ENCODE data around the gene MED13. TPM values are rescaled to one million over a fixed set of nuclear protein-coding genes. Genes with fewer than 3 reads are reported as not detected.

MED13 gene
- total RNA-seq, 6 experiments from 2014 or later, result 22.9 to 36.3 (median 32.5) TPM

DNA sequence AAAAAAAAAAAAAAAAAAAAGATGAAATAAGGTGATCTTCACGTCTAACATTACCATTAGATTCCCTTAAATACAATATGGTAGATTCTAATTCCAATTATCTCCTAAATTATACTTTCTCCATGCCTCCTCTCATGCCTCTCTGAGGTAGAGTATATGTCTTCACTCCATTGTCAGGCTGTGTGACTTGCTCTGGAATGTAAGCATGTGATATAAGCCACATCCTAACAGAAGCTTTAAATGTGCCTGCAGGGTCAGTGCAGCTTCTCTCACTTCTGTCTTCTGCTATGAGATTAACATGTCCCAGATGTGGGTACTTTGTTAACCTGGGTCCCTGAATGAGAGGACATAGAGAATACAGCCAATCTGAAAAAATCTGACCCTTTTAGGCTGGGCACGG lies 32.6 kb downstream of the MED13 start:
- TF ChIP-seq, protein P1, sequence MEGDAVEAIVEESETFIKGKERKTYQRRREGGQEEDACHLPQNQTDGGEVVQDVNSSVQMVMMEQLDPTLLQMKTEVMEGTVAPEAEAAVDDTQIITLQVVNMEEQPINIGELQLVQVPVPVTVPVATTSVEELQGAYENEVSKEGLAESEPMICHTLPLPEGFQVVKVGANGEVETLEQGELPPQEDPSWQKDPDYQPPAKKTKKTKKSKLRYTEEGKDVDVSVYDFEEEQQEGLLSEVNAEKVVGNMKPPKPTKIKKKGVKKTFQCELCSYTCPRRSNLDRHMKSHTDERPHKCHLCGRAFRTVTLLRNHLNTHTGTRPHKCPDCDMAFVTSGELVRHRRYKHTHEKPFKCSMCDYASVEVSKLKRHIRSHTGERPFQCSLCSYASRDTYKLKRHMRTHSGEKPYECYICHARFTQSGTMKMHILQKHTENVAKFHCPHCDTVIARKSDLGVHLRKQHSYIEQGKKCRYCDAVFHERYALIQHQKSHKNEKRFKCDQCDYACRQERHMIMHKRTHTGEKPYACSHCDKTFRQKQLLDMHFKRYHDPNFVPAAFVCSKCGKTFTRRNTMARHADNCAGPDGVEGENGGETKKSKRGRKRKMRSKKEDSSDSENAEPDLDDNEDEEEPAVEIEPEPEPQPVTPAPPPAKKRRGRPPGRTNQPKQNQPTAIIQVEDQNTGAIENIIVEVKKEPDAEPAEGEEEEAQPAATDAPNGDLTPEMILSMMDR (IDR thresholded peaks at IDR 0.05), result no peak
- TF ChIP-seq POLR2A (IDR thresholded peaks at IDR 0.05), result no peak
- ATAC-seq (no peak), DNase-seq (no peak)
- WGBS (ENCODE audit: insufficient coverage, low coverage, low lambda C conversion rate, missing lambda C conversion rate), result 94% methylated on average over 2 of the region's 2 CpGs
- H3K36me3 ChIP-seq, result peaks cover 9 to 78% (median 38%) of the 10 kb centered on the region in 4 donors
- H3K27me3 ChIP-seq, result no peaks in the 10 kb centered on the region
- H3K27ac ChIP-seq, result no peak overlapping the region
- no peak overlapping the region for H3K4me3 ChIP-seq
- intact Hi-C loops (cut with DNase I), result no loop called here
- peaks cover 0 to 13% (median 3%) of the 10 kb centered on the region in 4 donors for H3K4me1 ChIP-seq
- no peaks in the 10 kb centered on the region for H3K9me3 ChIP-seq

DNA sequence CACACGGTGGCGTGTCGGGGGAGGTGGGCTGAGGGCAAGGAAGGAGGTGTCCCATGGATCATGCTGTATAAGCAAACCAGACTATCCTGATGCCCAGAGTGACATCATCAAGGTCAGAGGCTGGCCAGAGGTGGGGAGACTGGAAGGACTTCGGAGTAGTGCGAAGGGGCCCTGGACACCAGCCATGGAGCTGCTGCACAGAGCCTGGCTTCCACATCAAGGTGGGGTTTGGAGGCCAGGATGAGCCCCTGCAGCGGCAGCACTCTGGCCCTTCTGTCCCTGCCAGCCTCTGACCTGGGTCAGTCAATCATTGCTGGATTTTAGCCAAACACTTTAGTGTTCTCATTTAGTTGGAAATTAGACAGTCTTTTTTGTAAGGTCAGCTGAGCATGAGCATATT lies 34.8 kb downstream of the MED13 start:
- Histone ChIP-seq H3K4me1 (peaks cover 0 to 13% (median 4%) of the 10 kb centered on the region in 4 donors), H3K27ac (no peak overlapping the region), H3K27me3 (no peaks in the 10 kb centered on the region), H3K36me3 (peaks cover 9 to 93% (median 45%) of the 10 kb centered on the region in 4 donors), H3K4me3 (no peak overlapping the region), H3K9me3 (no peaks in the 10 kb centered on the region)
- intact Hi-C loops (cut with DNase I), result no loop called here
- WGBS (ENCODE audit: insufficient coverage, low coverage, low lambda C conversion rate, missing lambda C conversion rate), result 60% methylated on average over 1 of the region's 6 CpGs
- DNase-seq (peak; percentile 37 to 56 (median 50)), ATAC-seq (peak; percentile 67 to 90 (median 72))
- TF ChIP-seq, protein P1 (IDR thresholded peaks at IDR 0.05), result no peak
- no peak for TF ChIP-seq POLR2A (IDR thresholded peaks at IDR 0.05)

DNA sequence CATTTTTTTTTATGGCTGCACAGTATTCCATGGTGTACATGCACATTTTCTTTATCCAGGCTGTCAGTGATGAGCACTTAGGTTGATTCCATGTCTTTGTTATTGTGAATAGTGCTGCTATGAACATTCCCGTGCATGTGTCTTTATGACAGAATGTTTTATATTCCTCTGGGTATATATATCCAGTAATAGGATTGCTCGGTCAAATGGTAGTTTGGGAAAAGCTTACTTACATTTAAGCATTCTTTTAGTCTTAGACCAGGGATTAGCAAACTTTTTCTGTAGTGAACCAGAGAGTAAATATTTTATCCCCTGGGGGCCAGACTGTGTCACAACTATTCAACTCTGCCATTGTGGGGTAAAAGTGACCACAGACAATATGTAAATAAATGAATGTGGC lies 40.2 kb downstream of the MED13 start:
- H3K36me3 ChIP-seq, result peaks cover 8 to 80% (median 36%) of the 10 kb centered on the region in 4 donors

DNA sequence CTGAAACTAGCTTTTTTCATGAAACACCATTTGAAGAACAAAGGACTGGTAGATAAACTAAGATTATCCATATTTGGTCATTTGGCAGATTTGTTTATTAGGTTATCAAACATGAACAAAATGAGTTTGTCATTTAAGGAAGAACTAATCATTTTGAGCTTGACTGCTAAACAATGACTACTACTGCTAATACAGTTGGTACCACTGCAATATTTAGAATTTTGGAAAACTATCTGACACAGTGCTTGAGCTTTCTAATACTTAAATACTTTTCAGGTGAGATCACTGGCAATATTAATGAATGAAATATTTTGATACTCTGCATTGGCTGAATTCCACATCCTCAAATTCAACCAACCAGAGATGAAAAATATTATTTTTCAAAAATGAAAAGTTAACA lies 47.2 kb downstream of the MED13 start:
- intact Hi-C loops (cut with DNase I), result no loop called here
- Histone ChIP-seq H3K27me3 (no peaks in the 10 kb centered on the region), H3K36me3 (peaks cover 0 to 38% (median 6%) of the 10 kb centered on the region in 4 donors), H3K9me3 (no peaks in the 10 kb centered on the region), H3K4me1 (no peaks in the 10 kb centered on the region), H3K27ac (no peak overlapping the region), H3K4me3 (no peak overlapping the region)
- ATAC-seq, result no peak
- no peak for TF ChIP-seq POLR2A (IDR thresholded peaks at IDR 0.05)
- TF ChIP-seq, protein P1 (IDR thresholded peaks at IDR 0.05), result no peak
- DNase-seq, result no peak

More for the DNA sequence above, 40.2 kb downstream of the MED13 start:
- no peak for DNase-seq
- H3K27ac ChIP-seq, result no peak overlapping the region
- intact Hi-C loops (cut with DNase I), result no loop called here
- no peaks in the 10 kb centered on the region for H3K9me3 ChIP-seq
- WGBS (ENCODE audit: insufficient coverage, low coverage, low lambda C conversion rate, missing lambda C conversion rate), result 91% methylated on average over 2 of the region's 2 CpGs
- ATAC-seq, result no peak
- no peak for TF ChIP-seq POLR2A (IDR thresholded peaks at IDR 0.05)
- TF ChIP-seq, protein P1 (IDR thresholded peaks at IDR 0.05), result no peak
- no peaks in the 10 kb centered on the region for H3K27me3 ChIP-seq
- H3K4me3 ChIP-seq, result no peak overlapping the region
- H3K4me1 ChIP-seq, result peaks cover 0 to 3% (median 0%) of the 10 kb centered on the region in 4 donors

DNA sequence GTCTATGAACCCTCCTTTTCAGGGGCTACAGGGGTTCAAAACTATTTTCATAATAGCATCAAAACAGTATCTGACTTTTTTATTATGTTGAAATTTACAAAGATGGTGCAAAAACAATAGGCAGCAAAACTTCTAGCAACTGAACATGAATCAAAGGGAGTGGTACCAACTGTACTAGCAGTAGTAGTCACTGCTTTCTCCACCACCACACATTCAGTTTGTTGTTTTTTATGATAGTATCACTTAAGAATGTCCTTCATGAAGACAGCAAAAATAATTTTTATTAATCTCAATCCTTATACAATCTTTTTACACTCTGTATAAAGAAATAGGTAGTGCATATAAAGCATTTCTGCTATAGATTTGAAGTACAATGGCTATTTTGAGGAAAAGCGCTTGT lies 47.6 kb downstream of the MED13 start:
- Histone ChIP-seq H3K4me3 (no peak overlapping the region), H3K4me1 (no peaks in the 10 kb centered on the region), H3K27me3 (no peaks in the 10 kb centered on the region), H3K36me3 (peaks cover 0 to 38% (median 6%) of the 10 kb centered on the region in 4 donors), H3K9me3 (no peaks in the 10 kb centered on the region), H3K27ac (no peak overlapping the region)
- intact Hi-C loops (cut with DNase I), result no loop called here
- ATAC-seq (no peak), DNase-seq (no peak)
- TF ChIP-seq, protein P1 (IDR thresholded peaks at IDR 0.05), result no peak
- TF ChIP-seq POLR2A (IDR thresholded peaks at IDR 0.05), result no peak
- 100% methylated on average over 1 of the region's 1 CpG for WGBS (ENCODE audit: insufficient coverage, low coverage, low lambda C conversion rate, missing lambda C conversion rate)
